GM19193 (cell line): ENCODE results near the gene DNMT1.

Source experiments
- POLR2A ChIP-seq: IDR thresholded peaks from 4 replicates; pipeline ENCODE4 v1.6.1; 2011; ENCODE audit not compliant: insufficient read depth, insufficient read length; ENCODE audit errors: extremely low read depth

The DNMT1 gene

DNA sequence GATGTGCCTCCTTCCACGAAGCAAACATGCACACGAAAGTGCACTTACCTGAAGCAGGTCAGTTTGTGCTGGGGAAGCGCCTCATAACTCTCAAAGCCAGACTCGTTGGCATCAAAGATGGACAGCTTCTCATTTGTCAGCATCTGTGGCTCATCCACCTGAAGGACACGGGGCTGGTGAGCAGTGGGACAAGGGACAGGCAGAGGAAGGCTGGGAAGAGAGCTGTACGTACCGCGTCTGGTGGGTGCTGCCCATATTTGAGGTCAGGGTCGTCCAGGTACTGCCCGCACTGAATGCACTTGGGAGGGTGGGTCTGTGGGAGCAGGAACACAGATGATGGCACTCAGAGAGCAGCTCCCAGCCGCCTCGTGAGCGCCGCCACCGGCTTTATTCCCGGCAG lies 35.1 kb downstream of the DNMT1 start:
- TF ChIP-seq POLR2A = no peak

- no peak for TF ChIP-seq POLR2A
Measured at GRCh38 chr19:10158485-10158884, 36.3 kb downstream of the DNMT1 start.

- no peak for TF ChIP-seq POLR2A
Measured at GRCh38 chr19:10158071-10158470, 36.7 kb downstream of the DNMT1 start.

DNA sequence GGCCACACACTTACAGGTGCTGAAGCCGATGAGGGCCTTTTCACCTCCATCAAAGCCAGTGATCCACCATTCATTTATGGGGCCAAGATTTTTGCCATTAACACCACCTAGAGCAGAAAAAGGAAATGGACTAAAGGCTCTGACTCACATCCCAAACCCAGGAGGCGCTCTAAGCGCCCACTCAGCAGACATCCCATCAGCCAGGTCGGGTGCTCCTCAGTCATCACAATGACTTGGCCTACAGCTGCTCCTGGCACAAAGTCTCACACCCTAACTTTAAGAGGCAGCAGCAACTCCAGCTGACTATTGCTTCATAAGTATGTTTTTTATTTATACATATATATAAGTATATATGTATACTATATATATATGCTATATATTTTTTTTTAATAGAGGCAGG lies 38.9 kb downstream of the DNMT1 start:
- TF ChIP-seq POLR2A = no peak

GRCh38 chr19:10152100-10152499 lies 42.7 kb downstream of the DNMT1 start:
- no peak for TF ChIP-seq POLR2A

- no peak for TF ChIP-seq POLR2A
Measured at GRCh38 chr19:10151521-10151920, 43.2 kb downstream of the DNMT1 start.

GRCh38 chr19:10149427-10149826 lies 45.3 kb downstream of the DNMT1 start:
- no peak for TF ChIP-seq POLR2A

GRCh38 chr19:10146142-10146541 lies 48.6 kb downstream of the DNMT1 start:
- TF ChIP-seq POLR2A = no peak

DNA sequence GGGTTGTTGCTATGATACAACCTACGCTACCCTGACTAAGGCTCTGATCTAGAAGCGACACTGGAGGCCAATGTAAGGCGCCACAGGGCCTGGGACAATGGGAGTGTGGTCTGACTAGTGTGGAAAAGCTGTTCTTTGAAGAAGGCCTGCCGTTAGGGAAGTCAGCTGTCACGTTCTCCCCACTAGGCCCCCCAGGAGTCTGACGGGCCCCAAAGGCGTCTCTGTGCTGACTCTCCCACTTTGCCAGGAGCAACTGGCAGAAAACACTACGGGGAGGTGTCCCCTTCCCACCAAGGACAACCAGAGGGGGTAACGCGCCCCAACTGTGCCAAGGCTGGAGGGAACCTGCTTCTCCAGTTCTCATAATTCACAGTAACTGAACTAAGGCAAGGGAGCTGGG lies 49.7 kb downstream of the DNMT1 start:
- no peak for TF ChIP-seq POLR2A

GRCh38 chr19:10144361-10144760 lies 50.4 kb downstream of the DNMT1 start:
- TF ChIP-seq POLR2A = no peak

- TF ChIP-seq POLR2A = no peak
Measured at GRCh38 chr19:10143681-10144080, 51.1 kb downstream of the DNMT1 start.

- no peak for TF ChIP-seq POLR2A
Measured at GRCh38 chr19:10142701-10143375, 51.9 kb downstream of the DNMT1 start.

- no peak for TF ChIP-seq POLR2A
Measured at GRCh38 chr19:10141973-10142372, 52.8 kb downstream of the DNMT1 start.

GRCh38 chr19:10141479-10141878 lies 53.3 kb downstream of the DNMT1 start:
- TF ChIP-seq POLR2A = no peak

GRCh38 chr19:10139952-10140351 lies 54.8 kb downstream of the DNMT1 start:
- TF ChIP-seq POLR2A = no peak

DNA sequence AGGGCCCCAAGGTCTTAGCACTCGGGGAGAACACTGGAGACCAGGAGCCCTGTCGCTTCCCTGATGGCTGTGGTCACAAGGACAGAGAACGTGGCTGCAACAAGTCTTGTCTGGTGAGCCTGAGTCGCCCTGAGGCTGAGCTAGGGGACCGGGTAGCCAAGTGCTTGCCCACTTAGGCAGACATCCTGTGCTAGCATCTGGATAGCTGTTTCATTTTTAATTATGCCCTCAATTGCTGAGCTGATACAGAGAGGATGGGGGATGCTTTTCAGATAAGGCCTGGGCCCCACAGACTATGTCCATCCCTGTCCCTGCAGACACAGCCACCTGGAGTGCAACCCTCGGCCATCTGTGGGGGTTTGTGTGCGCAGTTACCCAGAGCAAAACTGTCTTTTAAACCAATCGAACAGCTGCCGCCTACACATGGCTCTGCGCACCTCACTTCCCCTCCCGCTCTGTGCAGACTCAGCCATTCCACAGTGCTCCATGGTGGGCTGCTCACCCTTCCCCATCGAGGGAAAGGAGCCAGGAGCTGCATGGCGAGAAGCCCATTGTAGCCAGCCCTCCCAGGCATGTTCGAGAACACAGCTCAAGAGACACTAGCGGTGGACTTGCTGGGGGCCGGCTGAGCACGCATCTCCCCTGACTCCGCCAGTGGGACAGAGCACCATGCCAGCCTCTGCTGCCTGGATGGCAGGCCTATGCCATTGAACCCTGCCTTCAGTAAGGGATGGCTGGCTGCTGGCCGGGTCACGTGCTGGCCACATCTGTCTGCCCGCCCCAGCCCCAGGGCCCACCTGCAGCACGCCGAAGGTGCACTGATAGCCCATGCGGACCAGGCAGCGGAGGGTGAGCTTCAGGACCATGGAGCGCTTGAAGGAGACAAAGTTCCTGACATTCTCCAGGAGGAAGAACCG lies 55.6 kb downstream of the DNMT1 start:
- TF ChIP-seq POLR2A = peak; percentile 10
